ENCODE results near the gene C6orf132. TPM values are rescaled to one million over a fixed set of nuclear protein-coding genes. Genes with fewer than 3 reads are reported as not detected.

The C6orf132 gene
- total and polyA plus RNA-seq, 2 of the 8 experiments (the other 6 are each of a cell fraction or from before 2014, with no cell fraction given), result 31.5 to 64.0 TPM

DNA sequence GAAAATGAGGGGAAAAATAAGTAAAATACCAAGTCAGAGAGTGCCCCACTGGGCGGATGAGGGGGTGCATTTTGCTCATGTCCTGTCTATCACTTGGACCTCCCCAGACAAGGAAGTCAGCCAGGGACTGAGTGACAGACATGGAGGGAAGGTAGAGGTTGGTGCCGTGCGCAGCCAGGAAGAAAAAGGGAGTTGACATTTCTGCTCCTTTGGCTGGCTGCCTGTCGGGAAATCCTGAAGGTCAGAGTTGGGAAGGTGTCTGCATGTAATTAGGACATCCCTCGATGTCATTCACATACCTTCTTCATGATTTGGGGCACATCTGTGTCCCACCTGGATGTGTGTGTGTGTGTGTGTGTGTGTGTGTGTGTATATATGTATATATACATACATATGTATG lies 39.7 kb upstream of the C6orf132 start:
- no peaks in the 10 kb centered on the region for H4K20me1 ChIP-seq (replicated peaks in 1 of 2; ENCODE audit: control insufficient read depth in 1 of 2, insufficient read depth in 2 of 2, low read length in 2 of 2)
- H3K23ac ChIP-seq (ENCODE audit: insufficient read length), result no peak overlapping the region
- H3K14ac ChIP-seq (ENCODE audit: insufficient read length), result no peak overlapping the region
- H3K79me1 ChIP-seq (ENCODE audit: low read depth, low read length), result no peaks in the 10 kb centered on the region
- H3K27me3 ChIP-seq (replicated peaks in 1 of 4; ENCODE audit: control insufficient read depth in 3 of 4, extremely low read depth in 1 of 4, insufficient read depth in 3 of 4, low read length in 3 of 4), result no peaks in the 10 kb centered on the region; a peak in 1 of 7 replicates
- no peak overlapping the region for H2BK120ac ChIP-seq (replicated peaks; ENCODE audit: low read depth, low read length)
- H2BK12ac ChIP-seq (ENCODE audit: low read depth, low read length), result no peak overlapping the region
- peaks cover 3 to 19% (median 10%) of the 10 kb centered on the region in 4 experiments; a peak in 5 of 7 replicates for H3K4me1 ChIP-seq (replicated peaks in 1 of 4; ENCODE audit: control insufficient read depth in 3 of 4, insufficient read depth in 4 of 4, low read length in 3 of 4)
- no peak overlapping the region for H3K18ac ChIP-seq (ENCODE audit: extremely low read depth, low read length)
- FAIRE-seq (no peak), DNase-seq (ENCODE audit: low read depth in 1 of 2, low spot score in 2 of 2) (no peak)
- no peak overlapping the region for H2BK15ac ChIP-seq (ENCODE audit: low read length)
- H3K56ac ChIP-seq (replicated peaks; ENCODE audit: insufficient read length, low read depth, low read length), result no peak overlapping the region
- no peak overlapping the region for H2AFZ ChIP-seq (ENCODE audit: low read length)
- no peak overlapping the region for H4K8ac ChIP-seq (ENCODE audit: extremely low read depth, insufficient read depth, low read length)
- H2AK5ac ChIP-seq (ENCODE audit: low read depth, low read length), result no peak overlapping the region
- no peaks in the 10 kb centered on the region for H3K36me3 ChIP-seq (ENCODE audit: control insufficient read depth in 2 of 4, insufficient read depth in 4 of 4, low read length in 3 of 4)
- ChIA-PET CTCF (ENCODE audit: partially characterized antibody) (interaction anchor here (2.1 to 2.3 kb wide), 2 partner anchors 11 to 95 kb away, joined by 7 read pairs; no protein-coding TSS in a partner anchor), POLR2A (ENCODE audit: partially characterized antibody) (no interaction called here)
- no peaks in the 10 kb centered on the region for H3K9me3 ChIP-seq (ENCODE audit: insufficient read depth in 2 of 2, low read depth in 1 of 2, low read length in 1 of 2)
- H2BK5ac ChIP-seq (ENCODE audit: low read depth, low read length), result no peak overlapping the region
- no peak overlapping the region for H3K4me2 ChIP-seq (ENCODE audit: insufficient read depth in 1 of 2, low read depth in 2 of 2, low read length in 2 of 2)
- no peak overlapping the region for H2BK20ac ChIP-seq (ENCODE audit: low read length)
- H4K5ac ChIP-seq (ENCODE audit: insufficient read length, low read depth, low read length), result no peak overlapping the region
- WGBS, 2 experiments (ENCODE audit: extremely low coverage in 1 of 2, insufficient coverage in 1 of 2, insufficient read length in 1 of 2, insufficient replicate concordance in 2 of 2, low coverage in 1 of 2, low lambda C conversion rate in 2 of 2, missing lambda C conversion rate in 1 of 2), result 86% methylated on average over 5 of the region's 5 CpGs; no CpG with 5 or more reads in 1 of the 2 experiments
- H4K91ac ChIP-seq (replicated peaks; ENCODE audit: insufficient read length, low read length), result no peak overlapping the region
- peaks cover 4% of the 10 kb centered on the region for H3K23me2 ChIP-seq (ENCODE audit: low read depth, low read length)
- no peak overlapping the region for H3K4ac ChIP-seq (replicated peaks; ENCODE audit: insufficient read length, low read depth, low read length)
- H3K27ac ChIP-seq (ENCODE audit: low read depth, low read length), result no peak overlapping the region
- no peak overlapping the region for H3K9ac ChIP-seq (replicated peaks in 1 of 4; ENCODE audit: extremely low read depth in 1 of 4, low read depth in 3 of 4, low read length in 3 of 4)
- no peaks in the 10 kb centered on the region for H3K79me2 ChIP-seq (ENCODE audit: control insufficient read depth in 1 of 2, insufficient read depth in 2 of 2, low read length in 2 of 2)
- no peak overlapping the region for H3K4me3 ChIP-seq (ENCODE audit: extremely low read depth in 1 of 4, insufficient read depth in 2 of 4, low read depth in 3 of 4, low read length in 4 of 4)
- no peak for TF ChIP-seq BRCA1 (IDR thresholded peaks at IDR 0.05; ENCODE audit: low read depth, low read length)
- no peak for TF ChIP-seq SIX5 (IDR thresholded peaks at IDR 0.05; ENCODE audit: low read depth, low read length)
- no peak for TF ChIP-seq PHF8 (conservative IDR thresholded peaks at IDR 0.05; ENCODE audit: low read depth, low read length)
- TF ChIP-seq SRF (IDR thresholded peaks at IDR 0.05; ENCODE audit: low read depth, low read length), result no peak
- TF ChIP-seq POLR2A (IDR thresholded peaks at IDR 0.05; ENCODE audit: control extremely low read depth in 1 of 2, low read depth in 2 of 2, low read length in 2 of 2), result no peak
- TF ChIP-seq, protein P1, sequence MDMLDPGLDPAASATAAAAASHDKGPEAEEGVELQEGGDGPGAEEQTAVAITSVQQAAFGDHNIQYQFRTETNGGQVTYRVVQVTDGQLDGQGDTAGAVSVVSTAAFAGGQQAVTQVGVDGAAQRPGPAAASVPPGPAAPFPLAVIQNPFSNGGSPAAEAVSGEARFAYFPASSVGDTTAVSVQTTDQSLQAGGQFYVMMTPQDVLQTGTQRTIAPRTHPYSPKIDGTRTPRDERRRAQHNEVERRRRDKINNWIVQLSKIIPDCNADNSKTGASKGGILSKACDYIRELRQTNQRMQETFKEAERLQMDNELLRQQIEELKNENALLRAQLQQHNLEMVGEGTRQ (IDR thresholded peaks at IDR 0.05; ENCODE audit: low read length), result no peak
- no peak for TF ChIP-seq CREB1 (IDR thresholded peaks at IDR 0.05)
- no peak for TF ChIP-seq RAD21 (IDR thresholded peaks at IDR 0.05 in 1 of 2, conservative IDR thresholded peaks at IDR 0.05 in 1 of 2; ENCODE audit: low read depth in 2 of 2, low read length in 2 of 2)
- no peak for TF ChIP-seq TBP (IDR thresholded peaks at IDR 0.05; ENCODE audit: low read depth, low read length)
- TF ChIP-seq ZNF274 (IDR thresholded peaks at IDR 0.05; ENCODE audit: borderline replicate concordance, extremely low read depth, low read length), result no peak
- no peak for TF ChIP-seq HDAC6 (IDR thresholded peaks at IDR 0.05; ENCODE audit: low read depth, low read length)
- no peak for TF ChIP-seq JUND (IDR thresholded peaks at IDR 0.05; ENCODE audit: low read length)
- no peak for TF ChIP-seq CHD1 (IDR thresholded peaks at IDR 0.05; ENCODE audit: low read depth, low read length)
- no peak for TF ChIP-seq RBBP5 (IDR thresholded peaks at IDR 0.05; ENCODE audit: borderline replicate concordance, low read depth, low read length)

Measured in H1 (cell line).